Measurements from ENCODE around the gene CNIH3. TPM values are rescaled to one million over a fixed set of nuclear protein-coding genes. Genes with fewer than 3 reads are reported as not detected.

Gene CNIH3
- total RNA-seq, 3 donors from 2014 or later (not counting 1 experiment from before 2014, with no cell fraction given): 2.8 to 5.4 (median 5.0) TPM

DNA sequence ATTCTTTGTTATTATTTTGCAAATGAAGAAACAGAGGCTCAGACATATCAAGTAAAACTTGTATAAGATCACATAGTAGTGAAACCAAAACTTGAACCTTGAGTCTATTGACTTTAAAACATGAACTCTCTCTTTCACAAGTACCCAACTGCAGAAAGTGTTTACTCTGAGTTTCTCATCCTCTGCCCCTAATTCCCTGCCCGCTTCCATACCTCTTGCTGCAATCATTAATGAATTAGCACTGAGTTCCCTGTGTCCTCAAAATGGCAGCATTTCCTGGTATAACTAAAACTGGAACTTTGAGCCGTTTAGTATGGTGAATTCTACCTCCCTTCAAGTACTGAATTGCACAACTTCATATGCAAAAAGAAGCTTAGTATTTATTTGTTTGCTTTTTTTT is 165.7 kb downstream of the CNIH3 start:
- Mint-ChIP-seq H3K9me3 (no peaks in the 10 kb centered on the region), H3K36me3 (no peaks in the 10 kb centered on the region), H3K27ac (no peak overlapping the region), H3K4me3 (no peak overlapping the region), H3K27me3 (ENCODE audit: low read depth in 2 of 2) (peaks cover 14 to 16% of the 10 kb centered on the region in 2 donors), H3K4me1 (peaks cover 7 to 9% of the 10 kb centered on the region in 2 donors)
- intact Hi-C loops (cut with micrococcal nuclease): no loop called here
- Histone ChIP-seq H3K27ac (ENCODE audit: low read length) (no peak overlapping the region), H3K4me3 (ENCODE audit: low read length) (no peak overlapping the region), H3K9me3 (ENCODE audit: control insufficient read depth, insufficient read depth, low read length) (no peaks in the 10 kb centered on the region), H3K36me3 (ENCODE audit: control insufficient read depth, insufficient read depth, low read length) (no peaks in the 10 kb centered on the region), H3K27me3 (ENCODE audit: control insufficient read depth, insufficient read depth, low read length) (no peaks in the 10 kb centered on the region), H3K4me1 (ENCODE audit: control insufficient read depth, insufficient read depth, low read length) (no peaks in the 10 kb centered on the region)
- DNase-seq (no peak), ATAC-seq (no peak)
- 83% methylated on average over 1 of the region's 2 CpGs for WGBS (ENCODE audit: insufficient coverage)
- TF ChIP-seq, protein P1, sequence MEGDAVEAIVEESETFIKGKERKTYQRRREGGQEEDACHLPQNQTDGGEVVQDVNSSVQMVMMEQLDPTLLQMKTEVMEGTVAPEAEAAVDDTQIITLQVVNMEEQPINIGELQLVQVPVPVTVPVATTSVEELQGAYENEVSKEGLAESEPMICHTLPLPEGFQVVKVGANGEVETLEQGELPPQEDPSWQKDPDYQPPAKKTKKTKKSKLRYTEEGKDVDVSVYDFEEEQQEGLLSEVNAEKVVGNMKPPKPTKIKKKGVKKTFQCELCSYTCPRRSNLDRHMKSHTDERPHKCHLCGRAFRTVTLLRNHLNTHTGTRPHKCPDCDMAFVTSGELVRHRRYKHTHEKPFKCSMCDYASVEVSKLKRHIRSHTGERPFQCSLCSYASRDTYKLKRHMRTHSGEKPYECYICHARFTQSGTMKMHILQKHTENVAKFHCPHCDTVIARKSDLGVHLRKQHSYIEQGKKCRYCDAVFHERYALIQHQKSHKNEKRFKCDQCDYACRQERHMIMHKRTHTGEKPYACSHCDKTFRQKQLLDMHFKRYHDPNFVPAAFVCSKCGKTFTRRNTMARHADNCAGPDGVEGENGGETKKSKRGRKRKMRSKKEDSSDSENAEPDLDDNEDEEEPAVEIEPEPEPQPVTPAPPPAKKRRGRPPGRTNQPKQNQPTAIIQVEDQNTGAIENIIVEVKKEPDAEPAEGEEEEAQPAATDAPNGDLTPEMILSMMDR (IDR thresholded peaks at IDR 0.05): no peak

DNA sequence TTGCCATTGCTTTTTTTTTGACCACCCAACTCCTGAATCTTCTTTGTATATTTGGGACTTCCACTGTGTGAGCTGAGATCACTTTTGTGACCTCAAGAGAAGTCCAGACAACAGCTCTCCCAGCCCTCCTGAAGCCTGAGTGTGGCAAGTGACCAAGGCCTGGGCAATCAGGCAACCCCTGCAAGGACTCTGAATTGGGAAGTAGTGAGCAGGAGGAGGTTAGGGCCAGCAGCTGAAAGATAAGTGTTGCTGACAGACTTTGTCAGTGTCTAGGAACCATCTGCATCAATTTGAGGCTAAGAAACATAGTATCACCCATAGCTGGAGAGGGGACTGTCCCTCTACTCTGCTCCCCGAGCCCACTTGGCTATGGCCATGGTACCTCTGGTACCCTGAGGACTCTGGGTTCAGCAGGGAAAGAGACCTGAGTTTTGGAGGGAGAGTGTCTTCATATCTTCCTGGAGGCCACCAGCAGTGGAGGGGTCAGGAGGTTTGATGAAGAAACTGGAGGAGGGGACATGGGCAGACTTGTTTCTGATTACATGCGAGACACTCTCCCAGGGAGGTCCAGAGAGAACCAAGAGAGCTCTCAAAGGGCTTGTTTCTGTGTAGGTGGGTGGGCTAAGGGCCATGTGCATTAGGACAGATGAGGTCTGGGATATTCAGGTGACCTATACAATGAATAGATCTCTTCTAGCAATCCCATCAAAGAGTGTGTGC is 166.3 kb downstream of the CNIH3 start:
- Histone ChIP-seq H3K27ac (ENCODE audit: low read length) (no peak overlapping the region), H3K27me3 (ENCODE audit: control insufficient read depth, insufficient read depth, low read length) (no peaks in the 10 kb centered on the region), H3K9me3 (ENCODE audit: control insufficient read depth, insufficient read depth, low read length) (no peaks in the 10 kb centered on the region), H3K4me1 (ENCODE audit: control insufficient read depth, insufficient read depth, low read length) (no peaks in the 10 kb centered on the region), H3K36me3 (ENCODE audit: control insufficient read depth, insufficient read depth, low read length) (no peaks in the 10 kb centered on the region), H3K4me3 (ENCODE audit: low read length) (no peak overlapping the region)
- Mint-ChIP-seq H3K27me3 (ENCODE audit: low read depth in 2 of 2) (peaks cover 14 to 16% of the 10 kb centered on the region in 2 donors), H3K4me1 (peaks cover 13 to 16% of the 10 kb centered on the region in 2 donors), H3K36me3 (no peaks in the 10 kb centered on the region), H3K9me3 (peaks cover 0 to 3% of the 10 kb centered on the region in 2 donors), H3K4me3 (no peak overlapping the region), H3K27ac (no peak overlapping the region)
- 81% methylated on average over 2 of the region's 2 CpGs for WGBS (ENCODE audit: insufficient coverage)
- TF ChIP-seq, protein P1 (IDR thresholded peaks at IDR 0.05): no peak
- ATAC-seq (no peak), DNase-seq (no peak)
- intact Hi-C loops (cut with micrococcal nuclease): no loop called here

DNA sequence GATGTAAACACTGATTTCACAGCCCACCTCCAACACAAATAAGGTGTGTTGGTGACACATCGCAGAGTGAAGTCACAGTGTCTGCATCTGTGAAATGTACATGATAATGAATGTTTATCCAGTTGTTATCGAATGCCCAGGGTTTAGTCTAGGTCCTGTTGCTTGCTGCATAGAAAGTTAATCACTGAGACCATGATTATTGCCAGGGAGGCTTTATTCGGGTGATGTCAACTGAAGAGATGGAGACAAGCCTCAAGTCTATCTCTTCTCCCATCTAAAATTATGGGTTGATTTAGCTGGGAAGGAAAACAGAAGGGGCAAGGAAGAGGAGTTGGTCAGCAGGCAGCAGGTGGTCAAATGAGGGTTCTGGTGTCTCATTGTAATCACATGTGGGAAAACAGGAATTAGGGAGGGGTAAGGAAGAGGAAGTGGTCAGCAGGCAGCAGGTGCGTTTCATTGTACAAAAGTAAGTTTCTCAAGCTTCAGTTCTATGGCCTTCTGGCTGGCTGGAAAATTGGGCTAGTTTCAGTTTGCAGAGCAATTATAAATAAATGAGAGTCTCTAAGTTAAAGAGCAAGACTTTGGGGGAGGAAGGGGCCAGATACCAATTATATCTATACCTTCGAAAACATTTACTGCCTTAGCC is 167.0 kb downstream of the CNIH3 start:
- TF ChIP-seq, protein P1 (IDR thresholded peaks at IDR 0.05): no peak
- DNase-seq: no peak
- Histone ChIP-seq H3K36me3 (ENCODE audit: control insufficient read depth, insufficient read depth, low read length) (no peaks in the 10 kb centered on the region), H3K4me3 (ENCODE audit: low read length) (no peak overlapping the region), H3K4me1 (ENCODE audit: control insufficient read depth, insufficient read depth, low read length) (no peaks in the 10 kb centered on the region), H3K9me3 (ENCODE audit: control insufficient read depth, insufficient read depth, low read length) (no peaks in the 10 kb centered on the region), H3K27ac (ENCODE audit: low read length) (no peak overlapping the region), H3K27me3 (ENCODE audit: control insufficient read depth, insufficient read depth, low read length) (no peaks in the 10 kb centered on the region)
- peaks cover 14 to 16% of the 10 kb centered on the region in 2 donors for H3K27me3 Mint-ChIP-seq (ENCODE audit: low read depth in 2 of 2)
- H3K9me3 Mint-ChIP-seq: peaks cover 0 to 3% of the 10 kb centered on the region in 2 donors
- no peak for ATAC-seq
- no peak overlapping the region for H3K27ac Mint-ChIP-seq
- intact Hi-C loops (cut with micrococcal nuclease): no loop called here
- H3K4me1 Mint-ChIP-seq: peaks cover 14 to 16% of the 10 kb centered on the region in 2 donors
- H3K36me3 Mint-ChIP-seq: no peaks in the 10 kb centered on the region
- WGBS (ENCODE audit: insufficient coverage): 57% methylated on average over 4 of the region's 5 CpGs
- H3K4me3 Mint-ChIP-seq: no peak overlapping the region
